Activated CD8-positive, alpha-beta memory T cell treated with anti-CD3 and anti-CD28 coated beads for 4 hours (primary cell): Measurements from ENCODE around the gene TLX1.

ENCODE experiments used
- DNase-seq, 2 donors: peaks; one replicate each; pipeline ENCODE4 v3.0.0-alpha.2; 2020; ENCODE audit warnings: low read depth in 2 of 2

The TLX1 gene

GRCh38 chr10:101134299-101135127 is 3.4 kb downstream of the TLX1 start:
- DNase-seq: no peak

GRCh38 chr10:101135141-101136006 is 4.3 kb downstream of the TLX1 start:
- DNase-seq: no peak

- DNase-seq: no peak
Observed at GRCh38 chr10:101136007-101136707, 5.1 kb downstream of the TLX1 start.

- no peak for DNase-seq
Observed at GRCh38 chr10:101136708-101137121, 5.6 kb downstream of the TLX1 start.

- DNase-seq: no peak
Observed at GRCh38 chr10:101137271-101137670, 6.2 kb downstream of the TLX1 start.

GRCh38 chr10:101138788-101139420 is 7.8 kb downstream of the TLX1 start:
- no peak for DNase-seq

- no peak for DNase-seq
Observed at GRCh38 chr10:101139421-101139911, 8.4 kb downstream of the TLX1 start.

GRCh38 chr10:101140084-101140949 is 9.2 kb downstream of the TLX1 start:
- no peak for DNase-seq

GRCh38 chr10:101140950-101141615 is 10.0 kb downstream of the TLX1 start:
- DNase-seq: no peak

- DNase-seq: peak; percentile 58 to 65
Observed at GRCh38 chr10:101141616-101142532, 10.8 kb downstream of the TLX1 start.

GRCh38 chr10:101142533-101143344 is 11.6 kb downstream of the TLX1 start:
- DNase-seq: no peak

- no peak for DNase-seq
Observed at GRCh38 chr10:101143345-101143630, 12.2 kb downstream of the TLX1 start.

- DNase-seq: no peak
Observed at GRCh38 chr10:101144053-101144452, 13.0 kb downstream of the TLX1 start.

- no peak for DNase-seq
Observed at GRCh38 chr10:101145145-101145544, 14.0 kb downstream of the TLX1 start.

- no peak for DNase-seq
Observed at GRCh38 chr10:101145750-101146391, 14.8 kb downstream of the TLX1 start.

- no peak for DNase-seq
Observed at GRCh38 chr10:101146392-101147251, 15.5 kb downstream of the TLX1 start.

GRCh38 chr10:101151395-101151794 is 20.3 kb downstream of the TLX1 start:
- no peak for DNase-seq
